ENCODE results near the gene NCOR2.

Gene NCOR2

GRCh38 chr12:124579921-124580517 lies 12.6 kb upstream of the NCOR2 start:
- no peak for DNase-seq (ENCODE audit: low spot score)
- no peak for TF ChIP-seq CTCF (IDR thresholded peaks at IDR 0.05; ENCODE audit: extremely low read depth, missing control alignments)

DNA sequence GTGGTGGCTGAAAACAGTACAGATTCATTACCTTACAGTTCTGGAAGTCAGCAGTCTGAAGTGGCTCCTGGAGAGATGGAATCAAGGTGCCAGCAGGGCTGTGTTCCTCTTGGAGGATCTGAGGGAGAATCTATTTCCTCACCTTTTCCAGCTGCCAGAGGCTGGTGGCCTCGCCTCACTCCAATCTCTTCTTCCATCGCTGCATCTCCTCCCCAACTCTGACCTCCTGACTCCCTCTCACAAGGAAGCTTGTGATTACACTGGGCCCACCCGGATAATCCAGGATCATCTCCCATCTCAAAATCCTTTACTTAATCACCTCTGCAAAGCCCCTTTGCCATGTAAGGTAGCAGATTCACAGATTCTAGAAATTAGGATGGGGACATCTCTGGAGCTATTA lies 11.4 kb upstream of the NCOR2 start:
- TF ChIP-seq CTCF (IDR thresholded peaks at IDR 0.05; ENCODE audit: extremely low read depth, missing control alignments): no peak
- no peak for DNase-seq (ENCODE audit: low spot score)

DNA sequence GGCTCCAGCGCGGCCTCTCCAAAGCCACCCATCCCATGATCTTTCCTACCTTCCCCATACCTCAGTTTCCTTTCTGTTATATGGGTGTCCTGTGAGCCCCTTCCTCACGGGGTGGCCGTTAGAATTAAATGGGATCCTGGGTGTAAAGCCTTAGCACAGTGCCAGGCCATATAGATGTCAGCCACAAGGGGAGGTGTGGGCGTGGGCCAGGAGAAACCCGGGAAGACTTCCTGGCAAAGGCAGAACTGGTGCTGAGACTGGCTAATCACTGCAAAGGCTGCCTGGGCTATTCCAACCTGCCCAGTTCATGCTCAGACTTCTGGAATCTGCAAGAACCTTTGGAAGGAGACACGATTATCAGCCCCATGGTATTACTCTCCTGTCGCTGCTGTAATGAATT lies 11.0 kb upstream of the NCOR2 start:
- no peak for TF ChIP-seq CTCF (IDR thresholded peaks at IDR 0.05; ENCODE audit: extremely low read depth, missing control alignments)
- DNase-seq (ENCODE audit: low spot score): no peak

DNA sequence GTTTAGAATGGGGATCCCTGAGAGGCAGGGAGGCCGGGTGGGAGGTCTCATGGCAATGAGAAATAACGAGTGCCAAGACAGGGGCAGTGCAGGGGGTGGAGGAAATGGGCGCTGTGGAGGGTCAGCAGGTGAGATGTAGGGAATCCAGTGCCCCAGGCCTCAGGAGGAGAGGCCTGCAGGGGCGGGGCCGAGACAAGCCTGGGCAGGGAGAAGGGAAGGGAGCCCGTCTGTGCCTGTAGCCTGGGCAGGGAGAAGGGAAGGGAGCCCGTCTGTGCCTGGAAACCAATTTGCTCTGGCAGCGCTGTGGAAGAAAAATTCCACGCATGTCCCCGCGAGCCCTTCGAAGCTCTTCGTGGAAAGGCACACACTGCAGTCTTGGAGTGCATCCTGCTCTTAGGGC lies 10.6 kb upstream of the NCOR2 start:
- TF ChIP-seq CTCF (IDR thresholded peaks at IDR 0.05; ENCODE audit: extremely low read depth, missing control alignments): no peak
- no peak for DNase-seq (ENCODE audit: low spot score)

- no peak for DNase-seq (ENCODE audit: low spot score)
- no peak for TF ChIP-seq CTCF (IDR thresholded peaks at IDR 0.05; ENCODE audit: extremely low read depth, missing control alignments)
These were observed 10.0 kb upstream of the NCOR2 start for GRCh38 chr12:124577374-124577773.

DNA sequence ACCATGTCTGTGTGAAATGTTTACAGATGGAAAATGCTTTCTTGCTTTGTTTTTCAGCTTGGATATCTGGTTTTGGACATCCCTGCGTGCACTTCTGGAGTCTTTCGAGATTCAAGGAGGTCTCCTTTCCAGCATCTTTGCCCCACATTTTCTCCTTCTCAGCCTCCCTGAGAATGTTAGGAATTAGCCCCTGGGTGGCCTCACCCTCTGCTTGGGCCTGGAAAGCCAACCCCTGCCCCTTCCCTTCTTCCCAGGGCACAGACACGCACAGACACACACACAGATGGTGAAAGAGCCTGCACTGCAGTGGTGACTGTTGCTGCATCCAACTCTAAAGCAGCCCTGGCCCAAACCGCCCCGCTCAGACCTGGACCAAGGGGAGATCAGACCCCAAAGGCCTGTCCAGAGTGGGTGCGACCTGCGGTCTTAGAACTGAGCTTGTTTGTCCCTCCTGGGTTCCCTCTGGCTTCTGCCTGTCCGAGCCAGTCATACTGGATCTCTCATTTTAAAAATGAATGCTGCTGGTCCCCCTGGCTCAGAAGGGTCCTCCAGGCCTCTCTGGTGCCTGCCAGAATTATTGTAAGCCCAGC lies 8.7 kb upstream of the NCOR2 start:
- TF ChIP-seq CTCF (IDR thresholded peaks at IDR 0.05; ENCODE audit: extremely low read depth, missing control alignments): no peak
- no peak for DNase-seq (ENCODE audit: low spot score)

DNA sequence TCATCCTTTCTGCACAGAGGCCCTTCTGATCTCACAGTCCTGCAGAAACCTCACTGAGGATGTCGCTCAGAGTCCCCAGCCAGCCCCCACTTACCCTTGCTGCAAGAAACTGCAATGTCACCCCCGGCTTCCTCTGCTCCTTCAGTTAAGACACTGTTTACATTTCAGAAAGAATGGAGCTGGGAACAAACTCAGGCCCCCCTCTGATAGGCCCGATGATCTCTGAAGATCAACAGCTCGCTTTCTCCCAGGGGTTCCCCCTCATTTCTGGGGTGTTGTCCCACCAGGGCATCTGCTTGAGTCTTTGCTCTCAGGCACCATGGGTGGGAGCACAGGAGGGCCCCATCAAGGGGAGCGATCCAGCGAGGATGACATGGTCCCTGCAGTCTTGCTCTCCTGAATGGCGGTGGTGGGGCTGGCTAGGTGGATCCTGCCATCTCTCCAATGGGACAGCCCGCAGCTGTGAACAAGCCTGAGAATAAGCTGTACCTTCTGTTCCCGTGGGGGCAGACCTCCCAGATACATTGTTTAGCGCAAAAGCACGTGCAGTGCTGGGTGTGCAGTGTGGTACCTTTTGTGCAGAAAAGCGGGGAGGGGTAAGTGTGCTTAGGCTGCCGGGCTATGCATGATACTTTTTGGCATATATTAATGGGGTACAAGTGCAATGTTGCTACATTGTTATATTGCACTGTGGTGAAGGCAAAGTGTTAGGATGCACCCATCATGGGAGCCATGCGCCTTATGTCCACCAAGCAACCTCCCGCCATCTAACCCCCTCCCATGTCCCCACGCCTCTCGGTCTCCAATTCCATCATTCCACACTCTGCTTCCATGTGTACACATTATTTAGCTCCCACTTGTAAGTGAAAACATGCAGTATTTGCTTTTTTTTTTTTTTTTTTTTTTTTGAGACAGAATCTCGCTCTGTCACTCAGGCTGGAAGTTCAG lies 6.7 kb upstream of the NCOR2 start:
- no peak for TF ChIP-seq CTCF (IDR thresholded peaks at IDR 0.05; ENCODE audit: extremely low read depth, missing control alignments)
- DNase-seq (ENCODE audit: low spot score): no peak
